Fibroblast of skin of right biceps (primary cell): Measurements from ENCODE around the gene TBC1D8.
"Not testable (repeated sequence)": the region's sequence is repeated elsewhere in the genome, so short reads cannot be mapped to it uniquely, and the experiment has no call there.

Source experiments
- DNase-seq: peaks from one replicate; pipeline ENCODE4 v3.0.0-alpha.2; 2013

TBC1D8 gene

GRCh38 chr2:101058386-101058785 is 92.8 kb downstream of the TBC1D8 start:
- DNase-seq, result no peak

GRCh38 chr2:101057051-101057933 is 93.9 kb downstream of the TBC1D8 start:
- DNase-seq, result no peak

GRCh38 chr2:101053117-101053516 is 98.1 kb downstream of the TBC1D8 start:
- DNase-seq, result no peak

GRCh38 chr2:101052147-101052546 is 99.0 kb downstream of the TBC1D8 start:
- DNase-seq, result no peak

- not testable (repeated sequence) for DNase-seq
Measured at GRCh38 chr2:101050886-101051285, 100.3 kb downstream of the TBC1D8 start.

- no peak for DNase-seq
Measured at GRCh38 chr2:101048756-101049155, 102.4 kb downstream of the TBC1D8 start.

- DNase-seq, result no peak
Measured at GRCh38 chr2:101047774-101048173, 103.4 kb downstream of the TBC1D8 start.

- peak; percentile 12 for DNase-seq
Measured at GRCh38 chr2:101047075-101047766, 104.0 kb downstream of the TBC1D8 start.

- no peak for DNase-seq
Measured at GRCh38 chr2:101045330-101045729, 105.9 kb downstream of the TBC1D8 start.

- no peak for DNase-seq
Measured at GRCh38 chr2:101041413-101041812, 109.8 kb downstream of the TBC1D8 start.

GRCh38 chr2:101040761-101041160 is 110.4 kb downstream of the TBC1D8 start:
- DNase-seq, result no peak

- no peak for DNase-seq
Measured at GRCh38 chr2:101040072-101040471, 111.1 kb downstream of the TBC1D8 start.

- peak; percentile 19 for DNase-seq
Measured at GRCh38 chr2:101038455-101039255, 112.5 kb downstream of the TBC1D8 start.

GRCh38 chr2:101037161-101037755 is 113.9 kb downstream of the TBC1D8 start:
- no peak for DNase-seq

GRCh38 chr2:101036562-101036961 is 114.6 kb downstream of the TBC1D8 start:
- DNase-seq, result peak; percentile 33

- no peak for DNase-seq
Measured at GRCh38 chr2:101032084-101032776, 119.0 kb downstream of the TBC1D8 start.

GRCh38 chr2:101030866-101031554 is 120.2 kb downstream of the TBC1D8 start:
- no peak for DNase-seq

- DNase-seq, result no peak
Measured at GRCh38 chr2:101027852-101028251, 123.3 kb downstream of the TBC1D8 start.

GRCh38 chr2:101026923-101027469 is 124.2 kb downstream of the TBC1D8 start:
- DNase-seq, result no peak

- DNase-seq, result no peak
Measured at GRCh38 chr2:101026253-101026701, 124.9 kb downstream of the TBC1D8 start.

GRCh38 chr2:101025561-101025960 is 125.6 kb downstream of the TBC1D8 start:
- DNase-seq, result no peak
